ENCODE results near the gene TVP23C.

- no peak for TF ChIP-seq CTCF (IDR thresholded peaks at IDR 0.05)
- TF ChIP-seq POLR2A (IDR thresholded peaks at IDR 0.05), result no peak
These were observed 72.5 kb downstream of the TVP23C start for GRCh38 chr17:15490634-15491261.

Measured in adrenal gland (tissue), 5 donors.